Neuronal stem cell (in vitro differentiated cells): ENCODE data around the gene MAP4K1.
A peak's percentile ranks its signal among the peaks of the same experiment; 100 is the strongest.

Experiments
- DNase-seq: peaks from one replicate; pipeline ENCODE4 v3.0.0-alpha.2; 2013; ENCODE audit warnings: low spot score
- H2AFZ ChIP-seq: one replicate; pipeline ENCODE4 v1.6.1; 2013; ENCODE audit warnings: mild to moderate bottlenecking, low read length, inconsistent platforms
- H2AK5ac ChIP-seq: 2 replicates; pipeline ENCODE4 v1.6.1; 2013; ENCODE audit warnings: low read depth, mild to moderate bottlenecking, inconsistent platforms, low read length, moderate library complexity, mixed read lengths
- H2BK120ac ChIP-seq: 2 replicates; pipeline ENCODE4 v1.6.1; 2013; ENCODE audit warnings: low read depth, mild to moderate bottlenecking, inconsistent platforms, low read length, moderate library complexity, mixed read lengths
- H2BK12ac ChIP-seq: one replicate; pipeline ENCODE4 v1.6.1; 2013; ENCODE audit warnings: low read length, inconsistent platforms
- H2BK15ac ChIP-seq: 2 replicates; pipeline ENCODE4 v1.6.1; 2013; ENCODE audit warnings: mild to moderate bottlenecking, low read length, inconsistent platforms, mixed read lengths
- H2BK5ac ChIP-seq: one replicate; pipeline ENCODE4 v1.6.1; 2013; ENCODE audit warnings: inconsistent platforms, mild to moderate bottlenecking, low read length, moderate library complexity
- H3K14ac ChIP-seq: one replicate; pipeline ENCODE4 v1.6.1; 2013; ENCODE audit warnings: low read length, inconsistent platforms
- H3K18ac ChIP-seq: 2 replicates; pipeline ENCODE4 v1.6.1; 2013; ENCODE audit warnings: low read length, inconsistent platforms
- H3K23ac ChIP-seq: 2 replicates; pipeline ENCODE4 v1.6.1; 2013; ENCODE audit warnings: low read depth, mild to moderate bottlenecking, mixed read lengths, low read length, inconsistent platforms; ENCODE audit not compliant: poor library complexity
- H3K27ac ChIP-seq: replicated peaks from 3 replicates; pipeline ENCODE4 v1.5.1; 2013; ENCODE audit warnings: low read length, inconsistent platforms
- H3K27me3 ChIP-seq, 3 experiments: 2 replicates each; pipeline ENCODE4 v1.6.1; 2013; ENCODE audit warnings: low read length in 3 of 3, mild to moderate bottlenecking in 2 of 3, inconsistent platforms in 1 of 3, low read depth in 1 of 3, mixed read lengths in 1 of 3, moderate library complexity in 1 of 3; ENCODE audit not compliant: control insufficient read depth in 3 of 3, insufficient read depth in 3 of 3
- H3K36me3 ChIP-seq, 2 donors: replicated peaks in 1 of 2; 2 replicates each; pipeline ENCODE4 v1.6.1; 2013; ENCODE audit warnings: low read length in 2 of 2; ENCODE audit not compliant: control insufficient read depth in 2 of 2, insufficient read depth in 2 of 2
- H3K4ac ChIP-seq: 2 replicates; pipeline ENCODE4 v1.6.1; 2013; ENCODE audit warnings: inconsistent platforms, mild to moderate bottlenecking, low read length, moderate library complexity
- H3K4me1 ChIP-seq, 2 donors: 1 replicate in 1 of 2; 2 replicates in 1 of 2; pipeline ENCODE4 v1.6.1; 2013; ENCODE audit warnings: low read length in 2 of 2, low read depth in 1 of 2; ENCODE audit not compliant: control insufficient read depth in 2 of 2, insufficient read depth in 1 of 2
- H3K4me2 ChIP-seq: one replicate; pipeline ENCODE4 v1.6.1; 2013; ENCODE audit warnings: mild to moderate bottlenecking, low read length, inconsistent platforms; ENCODE audit not compliant: insufficient read depth, poor library complexity, severe bottlenecking
- H3K4me3 ChIP-seq, 2 donors: 2 replicates each; pipeline ENCODE4 v1.5.1; 2013; ENCODE audit warnings: low read length in 2 of 2, mild to moderate bottlenecking in 2 of 2, inconsistent platforms in 1 of 2, moderate library complexity in 1 of 2
- H3K79me1 ChIP-seq: one replicate; pipeline ENCODE4 v1.6.1; 2013; ENCODE audit warnings: low read depth, mild to moderate bottlenecking, inconsistent platforms, low read length, moderate library complexity
- H3K9ac ChIP-seq: one replicate; pipeline ENCODE4 v1.6.1; 2013; ENCODE audit warnings: mild to moderate bottlenecking, low read depth, low read length, inconsistent platforms; ENCODE audit not compliant: poor library complexity
- H3K9me3 ChIP-seq, 2 donors: replicated peaks in 1 of 2; 2 replicates each; pipeline versions ENCODE3 to v1.6.1; 2013; ENCODE audit warnings: low read length in 2 of 2, mild to moderate bottlenecking in 2 of 2, inconsistent platforms in 1 of 2, low read depth in 1 of 2, mixed read lengths in 1 of 2, moderate library complexity in 1 of 2; ENCODE audit not compliant: control insufficient read depth in 2 of 2, insufficient read depth in 1 of 2
- H4K8ac ChIP-seq: one replicate; pipeline ENCODE4 v1.6.1; 2013; ENCODE audit warnings: low read depth, mild to moderate bottlenecking, inconsistent platforms, low read length, moderate library complexity
- H4K91ac ChIP-seq: one replicate; pipeline ENCODE4 v1.6.1; 2013; ENCODE audit warnings: low read length, low read depth, mild to moderate bottlenecking, inconsistent platforms; ENCODE audit not compliant: poor library complexity
- WGBS, 2 donors: extraction: QIAGEN DNeasy Blood & Tissue Kit; methylation state at CpG; one replicate each; pipeline ENCODE4 v1.1.7; 2013; ENCODE audit warnings: missing lambda C conversion rate in 2 of 2, mixed read lengths in 1 of 2; ENCODE audit not compliant: insufficient read length in 2 of 2, insufficient replicate concordance in 1 of 2; ENCODE audit errors: extremely low coverage in 2 of 2; 5-methylcytosine and 5-hydroxymethylcytosine counted together

MAP4K1 gene

DNA sequence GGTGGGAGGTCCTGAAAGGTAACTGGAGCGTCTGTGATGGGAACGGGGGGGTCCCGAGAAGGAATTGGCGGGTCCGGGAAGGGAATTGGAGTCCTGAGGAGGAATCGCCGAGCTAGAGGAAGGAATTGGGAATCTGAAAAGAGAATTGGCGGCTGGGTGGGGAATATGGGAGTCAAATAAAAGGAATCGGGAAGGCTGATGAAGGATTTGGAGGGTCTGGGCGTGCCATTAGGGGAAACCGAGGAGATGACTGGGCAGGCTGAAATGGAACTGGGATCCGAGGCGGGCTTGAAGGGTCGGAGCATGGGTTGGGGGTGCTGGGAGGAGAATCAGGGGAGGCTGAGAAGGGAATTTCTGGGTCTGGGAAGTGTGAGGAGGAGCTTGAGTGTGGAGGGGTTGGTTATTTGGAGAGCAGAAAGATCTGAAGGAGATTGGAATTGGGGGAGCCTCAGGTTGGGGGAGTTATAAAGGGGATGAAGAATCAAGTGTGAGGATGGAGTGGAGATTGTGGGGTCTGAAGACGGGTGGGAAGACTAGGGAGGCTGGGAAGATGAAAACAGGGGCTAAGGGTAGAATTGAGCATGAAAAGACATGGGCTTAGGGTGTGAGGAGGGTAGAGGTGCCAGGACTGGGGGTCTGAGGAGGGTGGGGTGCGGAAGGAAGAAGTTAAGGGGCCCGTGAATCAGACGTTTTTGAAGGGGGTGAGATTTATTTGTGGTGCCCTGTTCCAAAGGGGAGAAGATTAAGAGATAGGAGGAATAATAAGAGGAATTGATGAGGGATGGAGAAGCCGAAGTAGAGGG lies 30.4 kb upstream of the MAP4K1 start:
- Histone ChIP-seq H3K36me3 (peaks cover 2 to 18% of the 10 kb centered on the region in 2 donors), H2AK5ac (peak overlapping the region; percentile 93), H4K8ac (no peak overlapping the region), H3K23ac (peak overlapping the region; percentile 100), H3K4me2 (peak overlapping the region; percentile 74), H3K4me3 (peak overlapping the region; percentile 62 to 100), H2BK12ac (no peak overlapping the region), H3K9me3 (no peaks in the 10 kb centered on the region), H2BK5ac (peak overlapping the region; percentile 93), H2BK120ac (no peak overlapping the region), H3K14ac (no peak overlapping the region), H4K91ac (no peak overlapping the region), H3K9ac (peak overlapping the region; percentile 100), H3K27me3 (no peaks in the 10 kb centered on the region), H3K27ac (peak overlapping the region; percentile 80), H3K79me1 (peaks cover 3% of the 10 kb centered on the region), H3K18ac (peak overlapping the region; percentile 100), H3K4ac (peak overlapping the region; percentile 78), H2AFZ (peak overlapping the region; percentile 94), H2BK15ac (peak overlapping the region; percentile 5), H3K4me1 (peaks cover 8 to 24% of the 10 kb centered on the region in 2 donors)
- WGBS, 2 donors: 100% methylated on average over 1 of the region's 19 CpGs; no CpG with 5 or more reads in 1 of the 2 donors
- DNase-seq: no peak

DNA sequence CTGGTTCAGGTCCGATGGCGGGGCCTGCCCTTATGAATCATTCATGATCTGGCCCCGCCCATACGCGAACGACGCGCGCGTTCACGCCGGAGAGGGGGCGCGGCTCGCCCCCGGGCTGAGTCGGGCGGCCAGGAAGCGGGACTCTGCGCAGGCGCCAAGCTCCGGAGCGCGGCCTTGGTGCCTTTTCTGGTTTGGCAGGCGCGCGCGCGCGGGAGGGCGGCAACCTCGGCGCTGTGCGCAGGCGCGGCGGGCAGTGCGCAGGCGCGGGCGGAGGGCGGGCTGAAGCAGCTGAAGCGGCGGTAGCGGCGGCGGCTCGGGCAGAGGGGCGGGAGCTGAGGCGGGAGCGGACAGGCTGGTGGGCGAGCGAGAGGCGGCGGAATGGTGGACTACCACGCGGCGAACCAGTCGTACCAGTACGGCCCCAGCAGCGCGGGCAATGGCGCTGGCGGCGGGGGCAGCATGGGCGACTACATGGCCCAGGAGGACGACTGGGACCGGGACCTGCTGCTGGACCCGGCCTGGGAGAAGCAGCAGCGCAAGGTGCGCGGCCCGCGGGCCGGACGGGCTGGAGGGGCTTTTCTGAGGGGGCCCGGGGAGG lies 29.7 kb upstream of the MAP4K1 start, which contains the start of gene ACTN4:
TSS of gene ACTN4 (plus strand) at position 282 of the 598 bp plus-strand sequence. CDS start at position 379, 97 bp downstream.
- H3K4me1 ChIP-seq: peaks cover 8 to 23% of the 10 kb centered on the region in 2 donors
- peak within 1 kb of the TSS; percentile 62 to 100 for H3K4me3 ChIP-seq
- H2BK12ac ChIP-seq: peak within 1 kb of the TSS; percentile 98
- H4K91ac ChIP-seq: no peak within 1 kb of the TSS
- H3K36me3 ChIP-seq: peaks cover 2 to 18% of the 10 kb centered on the region in 2 donors
- peak within 1 kb of the TSS; percentile 93 for H2AK5ac ChIP-seq
- peak within 1 kb of the TSS; percentile 9 for H4K8ac ChIP-seq
- peak within 1 kb of the TSS; percentile 78 for H3K4ac ChIP-seq
- peak within 1 kb of the TSS; percentile 100 for H3K9ac ChIP-seq
- peak within 1 kb of the TSS; percentile 100 for H3K23ac ChIP-seq
- peak within 1 kb of the TSS; percentile 93 for H2BK5ac ChIP-seq
- H3K9me3 ChIP-seq: no peaks in the 10 kb centered on the region
- peak within 1 kb of the TSS; percentile 5 for H2BK15ac ChIP-seq
- peak; percentile 98 for DNase-seq
- H2AFZ ChIP-seq: peak within 1 kb of the TSS; percentile 94
- H3K27ac ChIP-seq: peak within 1 kb of the TSS; percentile 80
- peaks cover 3% of the 10 kb centered on the region for H3K79me1 ChIP-seq
- H3K18ac ChIP-seq: peak within 1 kb of the TSS; percentile 100
- peak within 1 kb of the TSS; percentile 98 for H3K14ac ChIP-seq
- no CpG with 5 or more reads among the region's 77 CpGs for WGBS, 2 donors
- no peak within 1 kb of the TSS for H2BK120ac ChIP-seq
- peak within 1 kb of the TSS; percentile 74 for H3K4me2 ChIP-seq
- no peaks in the 10 kb centered on the region for H3K27me3 ChIP-seq

DNA sequence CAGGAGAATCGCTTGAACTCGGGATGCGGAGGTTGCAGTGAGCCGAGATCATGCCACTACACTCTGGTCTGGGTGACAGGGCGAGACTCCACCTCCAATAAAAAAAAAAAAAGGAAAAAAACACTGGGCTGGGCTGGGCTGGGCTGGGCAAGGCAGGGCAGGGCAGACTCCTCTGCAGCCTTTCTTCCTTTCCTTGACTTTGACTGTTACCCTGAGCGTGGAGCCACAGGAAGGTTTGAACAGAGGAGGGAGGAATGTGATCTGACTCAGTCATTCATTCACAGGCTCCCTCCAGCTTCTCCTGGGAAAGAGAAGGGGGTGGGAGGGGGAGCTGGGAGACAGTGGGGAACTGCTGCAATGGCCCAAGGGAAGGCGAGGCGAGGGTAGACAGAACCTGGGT lies 27.0 kb upstream of the MAP4K1 start:
- H4K91ac ChIP-seq: no peak overlapping the region
- no peak overlapping the region for H4K8ac ChIP-seq
- H2BK5ac ChIP-seq: no peak overlapping the region
- no peak overlapping the region for H2BK12ac ChIP-seq
- H2BK15ac ChIP-seq: no peak overlapping the region
- no peak overlapping the region for H3K4me3 ChIP-seq
- H3K18ac ChIP-seq: no peak overlapping the region
- H3K4me2 ChIP-seq: no peak overlapping the region
- WGBS, 2 donors: no CpG with 5 or more reads among the region's 8 CpGs
- H3K27ac ChIP-seq: no peak overlapping the region
- peaks cover 3 to 6% of the 10 kb centered on the region in 2 donors for H3K4me1 ChIP-seq
- peaks cover under 1% of the 10 kb centered on the region in 2 donors for H3K36me3 ChIP-seq
- H3K4ac ChIP-seq: no peak overlapping the region
- no peak overlapping the region for H3K14ac ChIP-seq
- peaks cover 0 to under 1% of the 10 kb centered on the region in 2 donors for H3K9me3 ChIP-seq
- no peak overlapping the region for H2BK120ac ChIP-seq
- H2AK5ac ChIP-seq: peak overlapping the region; percentile 28
- no peak overlapping the region for H3K9ac ChIP-seq
- no peaks in the 10 kb centered on the region for H3K27me3 ChIP-seq
- H3K79me1 ChIP-seq: peaks cover 3% of the 10 kb centered on the region
- no peak for DNase-seq
- H2AFZ ChIP-seq: no peak overlapping the region
- H3K23ac ChIP-seq: no peak overlapping the region

DNA sequence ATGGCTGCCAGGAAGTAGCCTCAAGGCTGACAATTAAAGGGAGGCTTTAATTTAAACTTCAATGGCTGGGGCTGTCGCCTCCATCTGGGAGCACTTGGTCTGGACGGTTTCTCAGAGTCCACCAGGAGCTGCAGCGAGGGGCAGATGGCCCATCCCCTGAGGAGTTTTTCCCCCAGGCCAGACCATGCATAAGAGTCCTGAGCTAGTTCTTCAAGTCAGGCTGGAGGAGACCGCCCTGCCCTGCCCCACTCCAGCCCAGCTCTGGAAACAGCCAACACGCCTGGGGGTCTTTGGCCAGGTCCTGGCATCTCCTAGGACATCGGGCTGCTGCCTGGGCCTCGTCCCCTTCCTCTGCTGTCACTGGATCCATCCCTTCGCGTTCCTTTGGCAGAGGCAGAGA lies 24.4 kb upstream of the MAP4K1 start:
- no peak overlapping the region for H3K14ac ChIP-seq
- no peak overlapping the region for H3K4me2 ChIP-seq
- H3K18ac ChIP-seq: peak overlapping the region; percentile 52
- H3K4me1 ChIP-seq: no peaks in the 10 kb centered on the region
- no peak overlapping the region for H2BK12ac ChIP-seq
- H2AFZ ChIP-seq: no peak overlapping the region
- DNase-seq: no peak
- no peak overlapping the region for H4K91ac ChIP-seq
- peak overlapping the region; percentile 80 for H3K23ac ChIP-seq
- peaks cover 0 to 2% of the 10 kb centered on the region in 2 donors for H3K9me3 ChIP-seq
- no peaks in the 10 kb centered on the region for H3K79me1 ChIP-seq
- no peaks in the 10 kb centered on the region for H3K27me3 ChIP-seq
- no peak overlapping the region for H3K4me3 ChIP-seq
- no peak overlapping the region for H4K8ac ChIP-seq
- no peak overlapping the region for H3K4ac ChIP-seq
- H2BK5ac ChIP-seq: no peak overlapping the region
- H3K9ac ChIP-seq: no peak overlapping the region
- no peaks in the 10 kb centered on the region for H3K36me3 ChIP-seq
- H2BK120ac ChIP-seq: no peak overlapping the region
- WGBS, 2 donors: no CpG with 5 or more reads among the region's 9 CpGs
- H2AK5ac ChIP-seq: no peak overlapping the region
- H2BK15ac ChIP-seq: no peak overlapping the region
- H3K27ac ChIP-seq: no peak overlapping the region
